Hepatocyte (in vitro differentiated cells): ENCODE results near the gene ZNF334.

ENCODE experiments used
- EZH2 ChIP-seq: fragments of 200-600 bp; sonication (generic); IDR thresholded peaks from 2 replicates; pipeline ENCODE4 v1.6.1; 2016; ENCODE audit warnings: antibody characterized with exemption, mild to moderate bottlenecking, borderline replicate concordance
- TF ChIP-seq, protein P1 (sequence below): fragments of 200-600 bp; sonication (generic); IDR thresholded peaks from 2 replicates; pipeline ENCODE4 v1.5.1; 2016; ENCODE audit warnings: antibody characterized with exemption, mild to moderate bottlenecking; ENCODE audit not compliant: poor library complexity

DNA sequence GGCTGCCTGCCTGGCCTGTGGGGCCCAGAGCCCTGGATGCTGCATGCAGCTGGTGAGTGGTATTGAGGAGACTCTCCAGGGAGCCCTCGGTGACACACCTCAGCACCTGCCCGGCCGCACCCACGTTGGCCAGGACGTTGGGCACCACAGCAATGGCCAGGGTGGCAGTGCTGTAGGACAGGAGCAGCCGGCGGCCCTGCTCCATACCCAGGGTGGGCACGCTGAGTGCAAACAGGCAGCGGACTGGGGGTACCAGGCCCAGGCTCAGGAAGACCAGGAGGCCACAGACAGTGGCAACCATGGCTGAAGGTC, 32.4 kb upstream of the ZNF334 start:
- TF ChIP-seq, protein P1, sequence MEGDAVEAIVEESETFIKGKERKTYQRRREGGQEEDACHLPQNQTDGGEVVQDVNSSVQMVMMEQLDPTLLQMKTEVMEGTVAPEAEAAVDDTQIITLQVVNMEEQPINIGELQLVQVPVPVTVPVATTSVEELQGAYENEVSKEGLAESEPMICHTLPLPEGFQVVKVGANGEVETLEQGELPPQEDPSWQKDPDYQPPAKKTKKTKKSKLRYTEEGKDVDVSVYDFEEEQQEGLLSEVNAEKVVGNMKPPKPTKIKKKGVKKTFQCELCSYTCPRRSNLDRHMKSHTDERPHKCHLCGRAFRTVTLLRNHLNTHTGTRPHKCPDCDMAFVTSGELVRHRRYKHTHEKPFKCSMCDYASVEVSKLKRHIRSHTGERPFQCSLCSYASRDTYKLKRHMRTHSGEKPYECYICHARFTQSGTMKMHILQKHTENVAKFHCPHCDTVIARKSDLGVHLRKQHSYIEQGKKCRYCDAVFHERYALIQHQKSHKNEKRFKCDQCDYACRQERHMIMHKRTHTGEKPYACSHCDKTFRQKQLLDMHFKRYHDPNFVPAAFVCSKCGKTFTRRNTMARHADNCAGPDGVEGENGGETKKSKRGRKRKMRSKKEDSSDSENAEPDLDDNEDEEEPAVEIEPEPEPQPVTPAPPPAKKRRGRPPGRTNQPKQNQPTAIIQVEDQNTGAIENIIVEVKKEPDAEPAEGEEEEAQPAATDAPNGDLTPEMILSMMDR: no peak
- TF ChIP-seq EZH2: no peak
